ENCODE measurements around the gene RHBDL1. TPM values are rescaled to one million over a fixed set of nuclear protein-coding genes. Genes with fewer than 3 reads are reported as not detected.

Gene RHBDL1
- total RNA-seq, 3 donors from 2014 or later, result 0.52 to 0.71 (median 0.53) TPM

- Mint-ChIP-seq H3K36me3 (ENCODE audit: insufficient read depth) (no peaks in the 10 kb centered on the region), H3K4me1 (ENCODE audit: low read depth) (peaks cover 4% of the 10 kb centered on the region), H3K4me3 (no peak overlapping the region), H3K27me3 (ENCODE audit: low read depth) (no peaks in the 10 kb centered on the region), H3K9me3 (no peaks in the 10 kb centered on the region)
- no peak for DNase-seq
- no peak for ATAC-seq
Observed at GRCh38 chr16:659618-660017, 15.9 kb upstream of the RHBDL1 start.

DNA sequence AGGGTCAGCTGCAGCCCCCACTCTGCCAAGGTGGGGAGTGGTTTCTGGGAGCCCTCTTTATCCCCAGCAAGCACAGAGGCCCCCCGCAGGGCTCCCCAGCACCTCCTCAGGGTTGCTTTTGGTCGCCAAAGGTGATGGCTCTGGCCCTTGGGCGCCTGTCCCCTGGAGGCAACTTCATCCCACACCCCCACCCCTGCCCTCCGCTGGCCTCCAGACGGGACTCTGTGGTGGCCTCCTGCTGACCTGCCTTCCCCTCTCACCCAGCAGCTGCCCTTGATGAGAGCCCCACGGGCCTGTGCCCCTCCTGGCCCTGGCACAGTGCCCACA, 15.4 kb upstream of the RHBDL1 start:
- no peaks in the 10 kb centered on the region for H3K9me3 Mint-ChIP-seq
- H3K36me3 Mint-ChIP-seq (ENCODE audit: insufficient read depth), result no peaks in the 10 kb centered on the region
- peak; percentile 6 to 7 for ATAC-seq
- no peak overlapping the region for H3K4me3 Mint-ChIP-seq
- DNase-seq, result no peak
- peaks cover 4% of the 10 kb centered on the region for H3K4me1 Mint-ChIP-seq (ENCODE audit: low read depth)
- H3K27me3 Mint-ChIP-seq (ENCODE audit: low read depth), result no peaks in the 10 kb centered on the region

DNA sequence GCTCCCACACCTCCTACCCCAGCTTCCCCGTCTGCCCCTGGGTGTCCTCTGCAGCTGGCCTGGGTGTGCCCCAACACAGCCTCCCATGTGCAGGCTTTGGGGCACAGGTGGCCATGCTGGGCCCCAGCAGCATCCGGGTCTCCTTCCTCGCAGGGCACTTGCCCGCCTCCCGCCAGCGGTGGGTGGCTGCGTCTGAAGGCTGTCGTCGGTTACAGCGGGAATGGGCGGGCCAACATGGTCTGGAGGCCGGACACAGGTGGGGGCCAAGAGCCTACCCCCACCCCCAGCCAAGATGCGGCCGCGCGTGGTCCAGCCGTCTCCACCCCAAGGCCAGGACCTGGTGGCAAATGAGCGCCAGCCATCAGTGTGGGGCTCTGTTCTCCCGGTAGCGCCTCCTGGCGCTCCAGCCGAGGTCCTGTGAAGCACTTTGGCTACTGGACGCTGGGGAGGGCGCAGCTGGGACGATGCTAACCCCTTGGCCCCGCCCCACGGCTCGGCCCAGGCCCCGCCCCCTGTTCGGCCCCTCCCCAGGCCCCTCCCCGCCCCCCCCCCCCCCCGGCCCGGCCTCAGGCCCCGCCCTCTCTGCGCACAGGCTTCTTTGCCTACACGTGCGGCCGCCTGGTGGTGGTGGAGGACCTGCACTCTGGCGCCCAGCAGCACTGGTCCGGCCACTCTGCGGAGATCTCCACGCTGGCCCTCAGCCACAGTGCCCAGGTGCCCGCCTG, 14.8 kb upstream of the RHBDL1 start:
- no peaks in the 10 kb centered on the region for H3K9me3 Mint-ChIP-seq
- peak; percentile 70 to 75 for ATAC-seq
- DNase-seq, result peak; percentile 54
- H3K36me3 Mint-ChIP-seq (ENCODE audit: insufficient read depth), result no peaks in the 10 kb centered on the region
- peaks cover 4% of the 10 kb centered on the region for H3K4me1 Mint-ChIP-seq (ENCODE audit: low read depth)
- H3K27me3 Mint-ChIP-seq (ENCODE audit: low read depth), result no peaks in the 10 kb centered on the region
- H3K4me3 Mint-ChIP-seq, result no peak overlapping the region

GRCh38 chr16:661184-661821, 14.2 kb upstream of the RHBDL1 start:
- Mint-ChIP-seq H3K36me3 (ENCODE audit: insufficient read depth) (no peaks in the 10 kb centered on the region), H3K4me1 (ENCODE audit: low read depth) (peaks cover 4% of the 10 kb centered on the region), H3K27me3 (ENCODE audit: low read depth) (no peaks in the 10 kb centered on the region), H3K4me3 (no peak overlapping the region), H3K9me3 (no peaks in the 10 kb centered on the region)
- ATAC-seq, result peak in 1 of 2 donors; percentile 6
- no peak for DNase-seq

- Mint-ChIP-seq H3K36me3 (ENCODE audit: insufficient read depth) (no peaks in the 10 kb centered on the region), H3K27me3 (ENCODE audit: low read depth) (no peaks in the 10 kb centered on the region), H3K9me3 (no peaks in the 10 kb centered on the region), H3K4me3 (no peak overlapping the region), H3K4me1 (ENCODE audit: low read depth) (peaks cover 4% of the 10 kb centered on the region)
- no peak for ATAC-seq
- no peak for DNase-seq
Observed at GRCh38 chr16:662095-662494, 13.4 kb upstream of the RHBDL1 start.

DNA sequence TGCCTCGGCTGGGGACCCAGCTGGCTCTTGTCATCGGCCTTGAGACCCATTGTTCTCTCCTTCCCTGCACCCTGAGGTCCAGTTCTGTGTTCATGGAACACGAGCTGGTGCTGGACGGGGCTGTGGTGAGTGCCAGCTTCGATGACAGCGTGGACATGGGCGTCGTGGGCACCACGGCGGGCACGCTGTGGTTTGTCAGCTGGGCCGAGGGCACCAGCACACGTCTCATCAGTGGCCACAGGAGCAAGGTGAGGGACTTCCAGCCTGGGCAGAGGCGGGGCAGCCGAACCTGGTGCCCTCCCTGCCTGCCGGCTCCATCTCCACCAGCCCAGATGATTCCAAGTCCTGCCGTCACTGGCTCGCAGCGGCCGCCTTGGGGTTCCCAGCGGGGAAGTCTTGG, 12.9 kb upstream of the RHBDL1 start:
- Mint-ChIP-seq H3K9me3 (no peaks in the 10 kb centered on the region), H3K36me3 (ENCODE audit: insufficient read depth) (no peaks in the 10 kb centered on the region), H3K27me3 (ENCODE audit: low read depth) (no peaks in the 10 kb centered on the region), H3K4me3 (no peak overlapping the region), H3K4me1 (ENCODE audit: low read depth) (peaks cover 7% of the 10 kb centered on the region)
- no peak for ATAC-seq
- DNase-seq, result no peak

DNA sequence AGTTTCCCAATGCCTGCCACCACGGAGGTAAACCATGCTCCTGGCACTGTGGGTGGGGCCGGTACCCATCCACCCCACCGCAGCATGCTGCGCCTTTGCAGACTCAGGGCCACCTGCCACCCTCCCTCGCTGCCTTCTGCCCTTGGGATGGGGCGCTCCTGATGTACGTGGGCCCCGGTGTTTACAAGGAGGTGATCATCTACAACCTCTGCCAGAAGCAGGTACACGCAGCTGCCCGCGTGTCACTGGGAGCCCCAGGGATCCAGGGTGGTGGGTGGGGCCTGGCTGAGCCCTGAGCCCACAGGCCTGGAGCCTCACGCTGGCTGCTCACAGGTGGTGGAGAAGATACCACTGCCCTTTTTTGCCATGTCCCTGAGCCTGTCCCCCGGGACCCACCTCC, 8.9 kb upstream of the RHBDL1 start:
- Mint-ChIP-seq H3K9me3 (no peaks in the 10 kb centered on the region), H3K4me3 (no peak overlapping the region), H3K36me3 (ENCODE audit: insufficient read depth) (peaks cover 3% of the 10 kb centered on the region), H3K4me1 (ENCODE audit: low read depth) (peaks cover 7% of the 10 kb centered on the region), H3K27me3 (ENCODE audit: low read depth) (no peaks in the 10 kb centered on the region)
- ATAC-seq (no peak), DNase-seq (no peak)

- H3K36me3 Mint-ChIP-seq (ENCODE audit: insufficient read depth), result peaks cover 3% of the 10 kb centered on the region
- no peak for DNase-seq
- no peaks in the 10 kb centered on the region for H3K27me3 Mint-ChIP-seq (ENCODE audit: low read depth)
- ATAC-seq, result no peak
- peaks cover 7% of the 10 kb centered on the region for H3K4me1 Mint-ChIP-seq (ENCODE audit: low read depth)
- H3K9me3 Mint-ChIP-seq, result no peaks in the 10 kb centered on the region
- H3K4me3 Mint-ChIP-seq, result peak overlapping the region; percentile 80
Observed at GRCh38 chr16:667113-667779, 8.2 kb upstream of the RHBDL1 start.

DNA sequence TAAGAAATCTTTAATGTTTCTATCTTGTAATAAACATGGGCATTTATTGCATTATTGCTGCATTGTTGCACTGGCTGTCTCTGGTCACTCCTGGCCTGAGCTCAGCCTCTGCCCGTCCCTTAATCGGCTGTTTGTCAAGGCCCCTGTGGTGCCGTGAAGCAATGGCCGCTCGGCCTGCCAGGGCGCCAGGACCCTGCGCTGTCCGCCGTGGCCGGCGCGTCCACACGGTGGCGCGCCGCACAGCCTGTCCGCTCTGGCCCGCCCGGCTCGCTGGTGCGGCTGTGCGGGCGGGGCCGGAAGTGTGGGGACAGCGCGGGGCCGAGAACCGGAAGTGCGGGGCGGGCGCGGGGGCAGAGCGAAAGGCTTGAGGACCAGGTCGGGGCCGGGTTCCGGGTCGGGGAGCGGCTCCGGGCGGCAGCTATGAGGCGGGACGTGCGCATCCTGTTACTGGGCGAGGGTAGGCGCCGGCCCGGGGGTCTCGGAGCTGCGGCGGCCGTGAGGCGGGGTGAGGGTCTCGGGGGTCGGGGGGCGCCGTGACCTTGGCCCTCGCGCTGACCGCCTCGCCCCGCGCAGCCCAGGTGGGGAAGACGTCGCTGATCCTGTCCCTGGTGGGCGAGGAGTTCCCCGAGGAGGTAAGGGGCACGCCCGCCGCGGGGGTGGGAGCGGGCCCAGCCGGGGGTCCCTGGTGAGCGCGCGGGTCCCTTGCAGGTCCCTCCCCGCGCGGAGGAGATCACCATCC, 7.5 kb upstream of the RHBDL1 start, which contains the start of gene RHOT2:
Gene RHOT2, plus strand, starts transcription at position 353 of the 739 bp plus-strand sequence. Its CDS starts 68 bp downstream, at position 421.
- H3K36me3 Mint-ChIP-seq (ENCODE audit: insufficient read depth), result peaks cover 5% of the 10 kb centered on the region
- H3K4me1 Mint-ChIP-seq (ENCODE audit: low read depth), result peaks cover 7% of the 10 kb centered on the region
- no peaks in the 10 kb centered on the region for H3K27me3 Mint-ChIP-seq (ENCODE audit: low read depth)
- ATAC-seq (peak; percentile 96 to 97), DNase-seq (peak; percentile 88)
- H3K4me3 Mint-ChIP-seq, result peak within 1 kb of the TSS; percentile 80
- no peaks in the 10 kb centered on the region for H3K9me3 Mint-ChIP-seq

DNA sequence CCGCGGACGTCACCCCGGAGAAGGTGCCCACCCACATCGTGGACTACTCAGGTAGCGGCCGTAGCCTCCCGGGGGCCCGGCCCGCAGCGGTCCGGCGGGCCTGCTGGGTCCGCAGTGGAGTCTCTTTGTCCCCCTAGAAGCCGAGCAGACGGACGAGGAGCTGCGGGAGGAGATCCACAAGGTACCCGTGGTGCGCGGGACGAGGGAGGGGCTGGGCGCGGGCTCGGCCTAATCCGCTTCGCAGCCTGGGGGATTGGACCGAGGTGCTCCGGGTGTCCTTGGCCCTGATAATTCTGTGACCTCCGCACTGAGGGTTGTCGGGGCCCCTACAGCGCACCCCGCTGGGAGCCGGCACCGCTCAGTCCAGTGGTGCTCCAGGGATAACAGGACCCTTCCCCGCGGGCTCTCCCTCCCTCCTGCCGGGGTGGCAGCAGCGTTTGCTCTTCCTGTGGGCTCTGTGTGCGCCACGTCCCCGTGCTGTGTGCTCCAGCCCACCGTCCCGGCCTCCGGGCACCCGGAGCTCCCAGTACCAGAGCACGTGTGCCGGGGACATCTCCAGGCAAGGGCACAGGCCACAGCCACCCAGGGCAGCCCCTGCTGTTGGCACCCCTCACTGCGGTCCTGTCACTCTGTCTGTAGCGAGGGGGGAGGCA, 6.8 kb upstream of the RHBDL1 start:
- no peak for DNase-seq
- Mint-ChIP-seq H3K9me3 (no peaks in the 10 kb centered on the region), H3K36me3 (ENCODE audit: insufficient read depth) (peaks cover 6% of the 10 kb centered on the region), H3K4me3 (peak overlapping the region; percentile 80), H3K4me1 (ENCODE audit: low read depth) (peaks cover 7% of the 10 kb centered on the region), H3K27me3 (ENCODE audit: low read depth) (no peaks in the 10 kb centered on the region)
- ATAC-seq, result peak; percentile 7 to 12

GRCh38 chr16:669666-670065, 5.8 kb upstream of the RHBDL1 start:
- no peak for ATAC-seq
- Mint-ChIP-seq H3K4me1 (ENCODE audit: low read depth) (peaks cover 7% of the 10 kb centered on the region), H3K36me3 (ENCODE audit: insufficient read depth) (peaks cover 6% of the 10 kb centered on the region), H3K27me3 (ENCODE audit: low read depth) (peaks cover under 1% of the 10 kb centered on the region), H3K4me3 (peak overlapping the region; percentile 80), H3K9me3 (no peaks in the 10 kb centered on the region)
- no peak for DNase-seq

DNA sequence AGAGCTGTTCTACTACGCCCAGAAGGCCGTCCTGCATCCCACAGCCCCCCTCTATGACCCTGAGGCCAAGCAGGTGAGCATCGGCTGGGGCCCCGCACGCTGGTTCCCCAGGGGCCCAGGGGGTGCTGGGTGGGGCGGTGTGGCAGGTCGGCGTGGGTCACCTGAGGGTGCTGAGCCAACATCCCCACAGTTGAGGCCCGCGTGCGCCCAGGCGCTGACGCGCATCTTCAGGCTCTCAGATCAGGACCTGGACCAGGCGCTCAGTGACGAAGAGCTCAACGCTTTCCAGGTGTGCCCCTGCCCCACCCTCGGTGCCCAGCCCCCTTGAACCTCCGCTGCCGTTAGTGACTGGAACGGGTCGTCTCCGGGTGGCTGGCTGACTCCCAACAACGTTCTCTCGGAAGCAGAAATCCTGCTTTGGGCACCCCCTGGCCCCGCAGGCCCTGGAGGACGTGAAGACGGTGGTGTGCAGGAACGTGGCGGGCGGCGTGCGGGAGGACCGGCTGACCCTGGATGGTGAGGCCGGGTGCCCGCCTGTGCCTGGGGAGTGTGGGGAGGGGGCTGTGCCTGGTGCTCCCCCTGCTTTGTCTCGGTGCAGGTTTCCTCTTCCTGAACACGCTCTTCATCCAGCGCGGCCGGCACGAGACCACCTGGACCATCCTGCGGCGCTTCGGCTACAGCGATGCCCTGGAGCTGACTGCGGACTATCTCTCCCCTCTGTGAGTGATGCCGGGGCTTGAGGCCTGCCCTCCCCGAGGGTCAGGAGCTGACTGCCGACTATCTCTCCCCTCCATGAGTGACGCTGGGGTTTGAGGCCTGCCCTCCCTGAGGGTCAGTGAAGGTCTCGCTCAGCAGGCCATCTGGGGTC, 4.8 kb upstream of the RHBDL1 start:
- peaks cover 6% of the 10 kb centered on the region for H3K36me3 Mint-ChIP-seq (ENCODE audit: insufficient read depth)
- H3K4me1 Mint-ChIP-seq (ENCODE audit: low read depth), result peaks cover 11% of the 10 kb centered on the region
- peak overlapping the region; percentile 42 for H3K4me3 Mint-ChIP-seq
- H3K27me3 Mint-ChIP-seq (ENCODE audit: low read depth), result peaks cover 6% of the 10 kb centered on the region
- DNase-seq (no peak), ATAC-seq (no peak)
- H3K9me3 Mint-ChIP-seq, result no peaks in the 10 kb centered on the region

DNA sequence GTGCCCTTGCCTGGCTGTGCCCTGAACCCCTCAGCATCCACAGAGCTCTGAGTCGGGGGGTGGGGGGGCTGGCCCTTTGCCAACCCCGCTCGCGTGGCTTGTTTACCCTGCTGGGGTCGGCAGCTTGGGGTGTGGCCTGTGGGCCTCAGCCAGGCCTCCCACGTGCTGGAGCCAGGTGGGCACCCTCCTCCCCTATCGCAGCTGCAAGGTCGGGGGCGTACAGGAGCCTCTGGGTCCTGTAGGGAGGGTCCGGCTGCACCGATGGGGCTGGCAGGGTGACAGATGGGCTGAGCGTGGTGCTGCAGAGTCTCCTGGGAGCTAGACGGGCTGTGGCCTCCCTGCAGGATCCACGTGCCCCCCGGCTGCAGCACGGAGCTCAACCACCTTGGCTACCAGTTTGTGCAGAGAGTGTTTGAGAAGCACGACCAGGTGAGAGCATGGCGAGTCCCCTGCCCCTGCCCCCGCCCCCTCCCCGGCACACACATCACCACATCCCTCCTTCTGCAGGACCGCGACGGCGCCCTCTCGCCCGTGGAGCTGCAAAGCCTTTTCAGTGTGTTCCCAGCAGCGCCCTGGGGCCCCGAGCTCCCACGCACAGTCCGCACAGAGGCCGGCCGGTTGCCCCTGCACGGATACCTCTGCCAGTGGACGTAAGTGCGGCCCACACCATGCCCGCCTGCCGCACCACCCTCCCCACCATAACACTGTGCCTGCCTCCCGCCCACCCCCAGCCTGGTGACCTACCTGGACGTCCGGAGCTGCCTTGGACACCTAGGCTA, 3.9 kb upstream of the RHBDL1 start:
- H3K9me3 Mint-ChIP-seq, result no peaks in the 10 kb centered on the region
- no peak overlapping the region for H3K4me3 Mint-ChIP-seq

More for the DNA sequence above, 3.9 kb upstream of the RHBDL1 start:
- Mint-ChIP-seq H3K4me1 (ENCODE audit: low read depth) (peaks cover 11% of the 10 kb centered on the region), H3K36me3 (ENCODE audit: insufficient read depth) (peaks cover 6% of the 10 kb centered on the region), H3K27me3 (ENCODE audit: low read depth) (peaks cover 6% of the 10 kb centered on the region)
- no peak for ATAC-seq
- DNase-seq, result no peak
